GM12892 (cell line): ENCODE data around the gene CFAP69.

Experiments
- POLR2A ChIP-seq: IDR thresholded peaks from 2 replicates; pipeline ENCODE4 v1.6.1; 2011; ENCODE audit warnings: low read depth, low read length, control low read depth
- POLR2AphosphoS5 ChIP-seq: IDR thresholded peaks from 2 replicates; pipeline ENCODE4 v1.6.1; 2011; ENCODE audit warnings: low read depth, low read length, control low read depth

DNA sequence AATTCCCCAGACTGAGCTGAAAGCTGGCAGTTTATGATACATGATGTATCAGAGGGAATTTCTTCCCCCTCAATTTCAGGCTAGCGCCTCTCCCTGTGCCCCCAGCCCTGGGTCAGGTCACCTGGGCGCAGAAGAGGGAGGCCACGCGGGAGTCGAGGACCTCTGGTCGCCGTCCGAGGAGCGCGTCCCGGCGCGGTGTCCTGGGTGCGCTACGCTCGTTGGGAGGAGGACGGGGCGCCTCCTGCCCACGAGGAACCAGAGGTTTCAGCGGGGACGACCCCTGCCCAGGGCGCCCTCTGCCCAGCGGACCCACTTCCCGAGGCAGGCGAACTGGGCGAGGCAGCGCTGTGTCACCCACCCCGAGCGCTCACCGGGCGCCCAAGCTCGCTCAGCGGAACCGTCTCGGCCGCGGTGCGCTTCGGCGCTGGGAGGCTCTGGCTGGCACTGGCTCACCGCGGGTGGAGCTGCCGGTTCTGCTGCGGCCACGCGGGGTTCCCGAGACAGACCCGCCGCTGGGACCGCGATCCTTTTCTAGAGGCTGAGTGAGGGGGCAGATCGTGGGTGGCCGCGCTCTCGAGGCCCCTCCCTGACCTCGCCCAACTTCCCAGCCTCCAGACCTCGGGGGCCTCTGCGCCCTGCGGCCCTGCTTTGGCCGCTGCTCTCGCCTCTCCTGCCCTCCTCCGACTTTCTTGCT, 76.0 kb downstream of the CFAP69 start, which contains the start of gene FAM237B:
- TF ChIP-seq POLR2A (no peak), POLR2AphosphoS5 (no peak)
